AG09309 (cell line): Measurements from ENCODE around the gene CCDC107.
A peak's percentile ranks its signal among the peaks of the same experiment; 100 is the strongest.

ENCODE experiments used
- DNase-seq: peaks from one replicate; pipeline ENCODE4 v3.0.0-alpha.2; 2010; ENCODE audit warnings: low read depth
- H3K4me3 ChIP-seq: 2 replicates; pipeline ENCODE4 v1.5.1; 2011; ENCODE audit warnings: mild to moderate bottlenecking, low read depth, low read length, moderate library complexity; ENCODE audit not compliant: control insufficient read depth
- TF ChIP-seq, protein P1 (sequence below): IDR thresholded peaks from 2 replicates; pipeline ENCODE4 v1.5.1; 2011; ENCODE audit warnings: mild to moderate bottlenecking, low read depth, low read length, inconsistent platforms; ENCODE audit not compliant: insufficient read depth, control insufficient read depth; ENCODE audit errors: missing control alignments

Gene CCDC107

DNA sequence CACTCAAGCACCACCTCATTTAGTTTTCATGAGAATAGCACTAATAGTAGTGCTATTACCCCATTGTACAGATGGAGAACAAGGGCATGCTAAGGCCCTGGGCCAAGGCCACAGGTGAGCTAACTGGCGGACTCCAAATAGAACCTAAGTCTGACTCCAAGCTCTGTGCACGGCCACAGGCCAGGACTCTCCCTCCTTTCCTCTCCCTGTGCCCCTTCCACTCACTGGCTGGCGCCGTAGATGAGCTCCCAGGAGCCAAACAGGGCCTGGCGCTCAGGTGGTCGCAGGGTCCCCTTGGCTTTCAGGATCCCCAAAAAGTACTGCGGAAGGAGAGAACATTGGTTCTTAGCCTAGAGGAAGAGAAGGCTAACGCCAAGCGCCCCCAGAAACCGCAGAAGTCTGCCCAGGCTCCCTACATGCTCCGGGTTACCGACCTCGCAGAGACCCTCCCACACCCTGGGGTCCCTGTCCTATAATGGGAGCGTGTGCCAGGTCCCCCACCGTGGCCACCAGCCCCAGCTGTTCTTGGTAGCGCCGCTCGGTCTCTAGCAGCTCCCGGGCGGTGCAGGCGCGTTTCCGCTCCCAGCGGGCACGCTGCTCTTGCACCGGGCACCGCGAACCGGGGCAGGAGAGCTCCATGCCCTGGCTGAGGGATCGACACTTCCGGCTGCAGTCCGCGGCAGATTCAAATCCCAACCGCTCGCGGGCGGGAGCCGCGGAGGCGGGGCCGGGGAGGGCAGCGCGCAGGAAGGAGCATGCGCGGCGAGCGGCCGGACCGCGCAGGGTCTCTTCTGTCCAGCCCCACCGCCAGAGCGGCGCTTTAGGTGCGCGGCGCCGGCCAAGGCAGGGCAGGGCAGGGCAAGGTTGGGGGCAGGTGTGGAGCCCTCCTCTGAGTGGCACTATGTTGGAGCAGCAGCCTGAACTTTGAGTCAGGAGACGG lies 6.7 kb downstream of the CCDC107 start, which contains the start of gene ARHGEF39:
Gene ARHGEF39 (minus strand): TSS at position 665 of the 940 bp plus-strand sequence. CDS start 26 bp downstream, at position 639.
- TF ChIP-seq, protein P1, sequence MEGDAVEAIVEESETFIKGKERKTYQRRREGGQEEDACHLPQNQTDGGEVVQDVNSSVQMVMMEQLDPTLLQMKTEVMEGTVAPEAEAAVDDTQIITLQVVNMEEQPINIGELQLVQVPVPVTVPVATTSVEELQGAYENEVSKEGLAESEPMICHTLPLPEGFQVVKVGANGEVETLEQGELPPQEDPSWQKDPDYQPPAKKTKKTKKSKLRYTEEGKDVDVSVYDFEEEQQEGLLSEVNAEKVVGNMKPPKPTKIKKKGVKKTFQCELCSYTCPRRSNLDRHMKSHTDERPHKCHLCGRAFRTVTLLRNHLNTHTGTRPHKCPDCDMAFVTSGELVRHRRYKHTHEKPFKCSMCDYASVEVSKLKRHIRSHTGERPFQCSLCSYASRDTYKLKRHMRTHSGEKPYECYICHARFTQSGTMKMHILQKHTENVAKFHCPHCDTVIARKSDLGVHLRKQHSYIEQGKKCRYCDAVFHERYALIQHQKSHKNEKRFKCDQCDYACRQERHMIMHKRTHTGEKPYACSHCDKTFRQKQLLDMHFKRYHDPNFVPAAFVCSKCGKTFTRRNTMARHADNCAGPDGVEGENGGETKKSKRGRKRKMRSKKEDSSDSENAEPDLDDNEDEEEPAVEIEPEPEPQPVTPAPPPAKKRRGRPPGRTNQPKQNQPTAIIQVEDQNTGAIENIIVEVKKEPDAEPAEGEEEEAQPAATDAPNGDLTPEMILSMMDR: peak; percentile 7
- no peak for DNase-seq
- peak within 1 kb of the TSS; percentile 69 for H3K4me3 ChIP-seq

DNA sequence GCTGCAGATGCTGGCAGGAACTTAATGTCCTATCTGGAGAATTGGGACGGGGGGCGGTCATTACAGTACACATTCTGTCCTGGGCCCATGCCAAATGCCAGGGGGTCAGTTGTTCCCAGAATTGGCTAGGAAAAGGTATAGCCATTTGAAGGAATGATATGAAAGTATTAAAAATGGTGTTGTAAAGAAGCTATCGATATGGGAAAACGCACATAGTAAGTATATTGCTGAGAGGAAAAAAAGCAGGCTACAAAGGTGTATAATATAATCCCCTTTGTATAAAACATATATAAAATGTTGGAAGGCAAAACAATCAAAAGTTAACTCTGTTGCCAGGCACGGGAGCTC lies 7.4 kb downstream of the CCDC107 start:
- DNase-seq: no peak
- TF ChIP-seq, protein P1: no peak
- peak overlapping the region; percentile 69 for H3K4me3 ChIP-seq

DNA sequence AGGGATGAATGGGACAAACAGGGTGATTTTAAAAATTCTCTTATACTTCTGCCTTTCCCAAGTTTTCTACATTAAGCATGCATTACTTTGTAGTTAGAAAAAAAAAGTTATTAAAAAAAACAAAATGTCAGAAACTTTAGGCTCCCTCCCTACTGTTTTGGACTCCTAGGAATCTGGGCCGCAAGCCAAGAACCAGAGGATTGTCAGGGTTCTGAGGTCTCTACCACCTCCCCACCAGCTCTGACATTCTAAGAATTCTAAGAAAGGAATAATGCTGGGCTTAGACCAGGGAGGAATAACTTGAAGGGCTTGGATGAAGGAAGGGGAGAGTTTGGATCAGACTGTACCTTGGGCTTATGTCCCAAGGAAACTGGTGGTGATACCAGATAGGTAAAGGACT lies 8.0 kb downstream of the CCDC107 start:
- TF ChIP-seq, protein P1: no peak
- no peak for DNase-seq
- H3K4me3 ChIP-seq: no peak overlapping the region

DNA sequence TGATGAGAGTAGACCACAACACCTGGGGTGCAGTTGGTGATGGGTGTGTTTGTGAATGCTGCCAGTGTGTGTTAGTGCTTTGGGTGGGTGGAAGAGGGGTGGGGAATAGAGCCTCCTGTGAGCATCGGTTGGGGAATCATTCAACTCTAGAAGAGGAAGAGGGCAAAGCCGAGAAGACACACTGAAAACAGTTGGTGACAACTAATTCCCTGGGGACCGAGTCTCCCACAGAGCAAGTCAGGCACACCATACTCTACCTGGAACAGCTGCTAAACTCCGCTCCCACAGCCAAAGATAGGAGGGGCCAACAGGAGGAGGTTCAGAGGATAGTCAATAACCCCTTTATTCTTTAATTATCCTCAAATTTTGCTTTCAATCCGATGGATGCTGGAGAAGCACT lies 8.5 kb downstream of the CCDC107 start:
- no peak overlapping the region for H3K4me3 ChIP-seq
- TF ChIP-seq, protein P1: no peak
- DNase-seq: no peak

DNA sequence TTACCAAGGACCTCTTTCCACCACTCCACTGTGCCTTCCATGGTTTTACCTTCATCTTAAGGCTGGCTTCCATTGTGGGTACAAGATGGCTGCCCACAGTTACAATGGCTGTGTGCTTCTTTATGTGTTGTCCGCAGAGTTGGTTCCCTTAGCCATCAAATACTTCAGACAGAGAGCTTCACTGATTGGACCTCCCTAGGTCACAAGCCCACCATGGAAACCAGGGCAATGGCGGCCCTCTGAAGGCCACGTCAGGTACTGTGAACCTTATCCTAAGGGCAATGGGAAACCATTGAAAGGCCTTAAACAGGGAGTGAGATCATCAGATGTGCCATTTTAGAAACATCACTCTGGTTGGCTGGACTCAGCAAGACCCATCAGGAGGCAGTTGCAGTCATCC lies 9.8 kb downstream of the CCDC107 start:
- TF ChIP-seq, protein P1: no peak
- no peak overlapping the region for H3K4me3 ChIP-seq
- DNase-seq: no peak

DNA sequence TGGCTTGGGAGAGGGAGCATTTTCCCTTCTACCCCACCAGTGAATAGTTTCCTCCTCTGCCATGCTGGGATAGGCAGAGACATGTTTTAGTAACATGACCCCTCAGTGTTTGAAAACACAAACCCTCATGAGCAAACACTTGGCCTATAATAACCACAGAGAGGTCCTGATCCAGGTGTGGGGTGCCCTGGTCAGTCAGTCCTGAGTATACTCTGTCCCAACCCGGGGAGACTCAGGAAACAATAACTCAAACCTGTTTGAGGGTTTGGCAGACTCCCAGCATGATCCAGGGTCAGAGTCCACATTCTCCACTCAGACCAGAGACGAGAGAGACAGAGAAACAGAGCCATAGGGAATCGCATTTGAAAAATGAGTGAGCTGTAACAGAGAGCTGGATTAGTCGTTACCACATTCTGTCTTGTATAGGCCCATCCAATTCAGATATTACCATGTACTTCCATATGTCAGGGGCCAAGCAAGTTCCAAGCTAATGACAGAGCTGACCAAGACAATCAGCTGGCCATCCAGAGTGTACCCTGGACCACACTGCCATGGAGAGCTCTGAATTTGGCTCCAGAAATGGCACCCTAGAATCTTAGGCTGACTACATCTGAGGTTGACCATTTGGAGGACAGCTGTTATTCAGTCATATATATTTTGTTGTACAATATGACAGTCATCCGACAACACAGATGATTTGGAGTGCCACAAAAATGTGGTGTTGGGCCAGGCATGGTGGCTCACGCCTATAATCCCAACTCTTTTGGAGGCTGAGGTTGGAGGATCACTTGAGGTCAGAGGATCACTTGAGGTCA lies 11.4 kb downstream of the CCDC107 start:
- H3K4me3 ChIP-seq: no peak overlapping the region
- TF ChIP-seq, protein P1: no peak
- DNase-seq: no peak
